T47D (cell line): Measurements from ENCODE around the gene WDR26.

Source experiments
- DNase-seq, 2 experiments: peaks; one replicate each; pipeline versions ENCODE4 v3.0.0 to v3.0.0-alpha.2; 2011 to 2012; ENCODE audit warnings: low read depth in 1 of 2, low spot score in 1 of 2
- JUND ChIP-seq: IDR thresholded peaks from 2 replicates; pipeline ENCODE4 v1.6.1; 2012; ENCODE audit warnings: low read depth
- in situ Hi-C: cut with HindIII; loops from 2 replicates; pipeline ENCODE4 v1.10.0; 2016; ENCODE audit warnings: low sequenced_read_pairs, low pct_unique_long_range_greater_than_20kb

The WDR26 gene

GRCh38 chr1:224402472-224403036 is 32.0 kb downstream of the WDR26 start:
- TF ChIP-seq JUND: no peak
- in situ Hi-C loops: no loop called here
- DNase-seq: no peak

GRCh38 chr1:224399887-224400286 is 34.7 kb downstream of the WDR26 start:
- TF ChIP-seq JUND: no peak
- no peak for DNase-seq
- in situ Hi-C loops: no loop called here

GRCh38 chr1:224393294-224393693 is 41.3 kb downstream of the WDR26 start:
- no peak for TF ChIP-seq JUND
- in situ Hi-C loops: no loop called here

GRCh38 chr1:224392411-224393249 is 42.0 kb downstream of the WDR26 start:
- in situ Hi-C loops: no loop called here
- TF ChIP-seq JUND: no peak
- no peak for DNase-seq

More at GRCh38 chr1:224393294-224393693, 41.3 kb downstream of the WDR26 start:
- DNase-seq: no peak

- no peak for TF ChIP-seq JUND
- in situ Hi-C loops: no loop called here
- DNase-seq: no peak
These were observed 44.1 kb downstream of the WDR26 start for GRCh38 chr1:224390517-224390916.

- in situ Hi-C loops: no loop called here
- DNase-seq: no peak
- TF ChIP-seq JUND: no peak
These were observed 46.7 kb downstream of the WDR26 start for GRCh38 chr1:224387943-224388342.

- in situ Hi-C loops: no loop called here
- no peak for DNase-seq
- TF ChIP-seq JUND: no peak
These were observed 47.2 kb downstream of the WDR26 start for GRCh38 chr1:224387302-224387912.

GRCh38 chr1:224383218-224383617 is 51.4 kb downstream of the WDR26 start:
- DNase-seq: no peak
- in situ Hi-C loops: no loop called here
- no peak for TF ChIP-seq JUND

- no peak for TF ChIP-seq JUND
- no peak for DNase-seq
- in situ Hi-C loops: no loop called here
These were observed 52.6 kb downstream of the WDR26 start for GRCh38 chr1:224381880-224382548.

- DNase-seq: no peak
- no peak for TF ChIP-seq JUND
- in situ Hi-C loops: no loop called here
These were observed 54.6 kb downstream of the WDR26 start for GRCh38 chr1:224380003-224380402.

- in situ Hi-C loops: no loop called here
- no peak for TF ChIP-seq JUND
These were observed 55.6 kb downstream of the WDR26 start for GRCh38 chr1:224378855-224379631.

GRCh38 chr1:224377676-224378006 is 57.0 kb downstream of the WDR26 start:
- no peak for TF ChIP-seq JUND
- DNase-seq: no peak
- in situ Hi-C loops: no loop called here

More at GRCh38 chr1:224378855-224379631, 55.6 kb downstream of the WDR26 start:
- DNase-seq: no peak
